HG02610 (cell line): ENCODE data around the gene AURKA.
A peak's percentile ranks its signal among the peaks of the same experiment; 100 is the strongest.
"Not testable (repeated sequence)": the region's sequence is repeated elsewhere in the genome, so short reads cannot be mapped to it uniquely, and the experiment has no call there.

Experiments
- ATAC-seq: cut with Tn5 transposase; IDR thresholded peaks from one replicate; pipeline ENCODE4 v1.9.1; 2021; ENCODE audit warnings: mild to moderate bottlenecking, moderate library complexity; ENCODE audit not compliant: unreplicated experiment

The AURKA gene

DNA sequence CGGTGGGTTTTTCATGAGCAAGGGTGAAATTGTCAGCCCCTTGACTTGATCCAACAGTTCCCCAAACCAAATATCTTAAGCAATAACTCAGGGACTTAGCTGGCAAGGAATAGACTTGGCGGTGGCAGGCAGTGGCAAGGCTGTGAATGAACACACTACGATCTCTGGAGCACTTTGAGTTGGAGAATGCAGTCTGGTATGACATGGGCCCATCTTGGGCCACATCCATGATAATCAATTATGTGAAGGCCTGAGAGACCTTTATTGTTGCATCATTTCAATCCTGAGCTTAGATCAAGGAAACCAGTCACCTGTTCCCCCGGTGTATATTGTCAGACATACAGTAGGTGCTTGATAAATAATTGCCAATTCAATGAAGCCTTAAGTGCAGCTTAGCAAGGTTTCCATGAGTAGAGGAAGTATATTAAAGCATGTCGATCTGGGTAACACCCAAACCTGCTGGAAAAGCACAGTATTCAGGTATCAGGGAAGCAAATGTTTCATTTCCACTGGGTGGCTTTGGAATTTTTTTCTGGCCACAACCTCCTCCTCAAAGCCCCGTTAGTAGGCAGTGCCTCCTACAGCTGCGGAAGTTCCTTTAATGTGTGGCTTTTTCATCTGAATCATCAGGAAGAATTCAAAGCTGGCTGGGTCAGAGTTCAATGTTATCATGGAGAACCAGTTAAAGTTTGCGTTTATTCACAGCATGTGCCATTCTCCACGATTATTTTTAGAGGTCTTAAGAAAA lies 30.2 kb upstream of the AURKA start:
- ATAC-seq, result no peak

DNA sequence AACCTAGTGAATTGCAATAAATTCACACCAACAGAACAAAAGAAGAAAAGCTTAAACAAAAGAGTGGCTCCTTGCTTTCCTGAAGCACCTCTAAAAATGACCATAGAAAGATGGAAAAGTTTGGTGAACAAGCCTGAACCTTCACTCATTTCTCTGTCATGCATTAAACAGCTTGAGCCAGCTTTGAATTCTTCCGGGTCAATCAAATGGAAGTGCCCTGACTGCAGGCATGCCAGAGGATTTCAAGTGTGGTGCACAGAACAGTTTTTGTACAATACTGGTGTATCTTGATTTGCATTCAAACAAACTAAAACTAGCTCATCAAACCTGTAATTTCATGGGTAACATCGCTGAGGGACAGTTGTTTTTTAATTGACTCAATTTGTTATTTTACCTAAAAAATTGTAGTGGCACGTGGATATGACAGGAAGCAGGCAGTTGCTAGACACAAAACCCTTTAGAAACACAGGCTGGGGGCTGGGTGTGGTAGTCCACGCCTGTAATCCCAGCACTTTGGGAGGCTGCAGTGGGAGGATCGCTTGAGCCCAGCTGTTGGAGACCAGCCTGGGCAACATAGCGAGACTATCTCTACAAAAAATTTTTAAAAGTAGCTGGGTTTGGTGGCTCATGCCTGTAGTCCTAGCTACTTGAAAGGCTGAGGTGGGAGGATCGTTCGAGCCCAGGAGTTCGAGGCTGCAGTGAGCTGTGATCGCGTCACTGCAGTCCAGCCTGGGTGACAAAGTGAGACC lies 29.1 kb upstream of the AURKA start:
- no peak for ATAC-seq

- no peak for ATAC-seq
These were observed 28.0 kb upstream of the AURKA start for GRCh38 chr20:56420028-56420427.

- ATAC-seq, result no peak
These were observed 26.4 kb upstream of the AURKA start for GRCh38 chr20:56418385-56418861.

DNA sequence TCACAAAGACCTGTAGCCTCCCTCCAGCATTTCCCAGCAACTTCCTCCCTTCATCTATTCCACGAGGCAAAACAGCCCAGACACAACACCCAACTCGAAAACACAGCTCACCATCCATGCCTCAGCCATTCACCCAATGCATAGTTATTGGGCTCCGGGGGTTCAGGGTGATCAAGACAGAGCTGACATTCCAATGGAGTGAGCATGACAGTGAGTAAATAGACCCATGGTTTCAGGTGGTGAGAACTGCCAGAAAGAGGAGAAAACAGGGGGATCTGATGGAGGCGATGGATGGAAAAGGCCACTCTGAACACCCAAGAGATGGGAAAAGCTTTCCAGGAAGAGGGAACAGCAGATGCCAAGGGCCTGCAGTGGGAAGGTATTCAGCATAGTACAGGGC lies 25.9 kb upstream of the AURKA start:
- ATAC-seq, result no peak

- no peak for ATAC-seq
These were observed 25.4 kb upstream of the AURKA start for GRCh38 chr20:56417402-56417801.

- ATAC-seq, result no peak
These were observed 23.1 kb upstream of the AURKA start for GRCh38 chr20:56414842-56415765.

DNA sequence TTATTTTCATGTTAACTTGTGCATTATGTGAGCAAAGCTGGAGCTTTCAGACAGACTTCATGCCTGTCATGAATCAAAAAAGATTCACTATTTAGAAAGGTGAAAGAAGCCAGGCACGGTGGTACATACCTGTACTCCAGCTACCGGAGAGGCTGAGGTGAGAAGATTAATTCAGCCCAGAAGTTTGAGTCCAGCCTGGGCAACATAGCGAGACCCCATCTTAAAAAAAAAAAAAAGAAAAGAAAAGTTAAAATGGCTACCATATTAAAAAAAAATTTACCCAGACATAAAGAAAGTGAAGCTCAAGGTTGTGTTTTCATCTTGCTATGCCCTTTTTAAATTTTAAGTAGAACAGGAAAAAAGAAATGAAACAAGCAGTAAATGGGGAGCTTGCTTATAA lies 20.9 kb upstream of the AURKA start:
- ATAC-seq, result no peak

DNA sequence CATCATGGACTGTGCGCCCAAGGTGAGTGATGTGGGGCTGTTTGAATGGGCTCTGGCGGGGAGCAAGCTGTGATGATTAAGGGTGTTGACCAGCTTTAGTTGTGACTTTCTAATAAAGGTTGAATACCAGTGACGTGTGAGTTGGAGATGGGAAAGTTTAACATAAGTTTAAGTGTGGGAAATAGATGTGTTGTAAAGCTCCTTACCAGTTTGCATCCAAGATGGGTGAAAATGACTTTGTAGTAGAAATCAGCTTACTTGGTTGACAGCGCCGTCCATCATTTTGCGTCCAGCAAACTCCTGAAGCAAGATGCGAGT lies 20.4 kb upstream of the AURKA start:
- ATAC-seq, result no peak

- ATAC-seq, result peak; percentile 49
These were observed 19.9 kb upstream of the AURKA start, which contains the start of gene CASS4 for GRCh38 chr20:56411759-56412472. Gene CASS4 (plus strand): TSS chr20:56412260. CDS start chr20:56412459, 199 bp downstream.

GRCh38 chr20:56411287-56411686 lies 19.3 kb upstream of the AURKA start:
- not testable (repeated sequence) for ATAC-seq

GRCh38 chr20:56409956-56410355 lies 17.9 kb upstream of the AURKA start:
- ATAC-seq, result no peak

DNA sequence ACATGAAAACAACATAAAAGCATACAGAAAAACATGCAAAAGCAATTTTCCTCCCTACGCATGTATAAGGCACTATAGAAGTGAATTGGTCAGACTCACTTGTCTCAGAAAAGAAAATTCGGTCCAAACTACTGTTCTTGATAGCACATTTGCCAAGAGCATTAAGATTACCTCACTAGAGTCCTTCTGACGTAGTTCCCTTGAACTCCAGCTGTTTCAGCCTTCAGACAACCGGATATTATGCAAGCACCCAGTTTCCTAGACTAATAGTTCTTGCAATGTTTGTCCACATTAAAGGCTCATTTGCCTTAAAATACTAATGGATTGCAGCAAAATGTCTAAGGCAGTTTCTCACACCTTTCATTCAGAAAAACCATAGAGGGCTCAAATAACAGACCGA lies 17.5 kb upstream of the AURKA start:
- no peak for ATAC-seq

- ATAC-seq, result no peak
These were observed 14.9 kb upstream of the AURKA start for GRCh38 chr20:56406910-56407309.

DNA sequence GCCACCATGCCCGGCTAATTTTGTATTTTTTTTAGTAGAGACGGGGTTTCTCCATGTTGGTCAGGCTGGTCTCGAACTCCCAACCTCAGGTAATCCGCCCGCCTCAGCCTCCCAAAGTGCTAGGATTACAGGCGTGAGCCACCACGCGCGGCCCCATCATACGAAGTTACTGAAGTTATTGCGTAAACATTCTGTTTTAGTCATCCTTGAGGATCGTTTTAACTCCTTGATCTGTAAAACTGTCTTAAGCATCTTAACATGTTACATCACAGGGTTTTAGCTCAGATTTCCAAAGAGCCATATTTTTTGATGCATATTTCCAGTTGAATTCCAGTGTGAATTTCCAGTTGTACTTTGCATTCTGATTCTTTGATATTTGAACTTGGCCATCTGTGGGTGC lies 13.3 kb upstream of the AURKA start:
- ATAC-seq, result not testable (repeated sequence)

DNA sequence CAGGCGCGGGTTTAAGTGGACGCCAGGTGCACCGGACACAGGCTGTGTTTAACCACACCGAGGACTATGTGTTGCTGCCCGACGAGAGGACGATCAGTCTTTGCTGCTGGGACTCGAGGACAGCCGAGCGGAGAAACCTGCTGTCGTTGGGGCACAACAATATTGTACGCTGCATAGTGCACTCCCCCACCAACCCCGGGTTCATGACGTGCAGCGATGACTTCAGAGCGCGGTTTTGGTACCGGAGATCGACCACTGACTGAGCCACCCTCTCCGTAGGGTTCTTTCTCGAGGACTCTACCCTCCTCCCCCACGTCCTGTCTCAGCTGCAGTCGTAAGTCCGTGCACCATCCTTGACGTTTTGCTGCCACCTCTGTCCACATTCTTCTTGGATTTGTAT lies 11.4 kb upstream of the AURKA start:
- no peak for ATAC-seq

DNA sequence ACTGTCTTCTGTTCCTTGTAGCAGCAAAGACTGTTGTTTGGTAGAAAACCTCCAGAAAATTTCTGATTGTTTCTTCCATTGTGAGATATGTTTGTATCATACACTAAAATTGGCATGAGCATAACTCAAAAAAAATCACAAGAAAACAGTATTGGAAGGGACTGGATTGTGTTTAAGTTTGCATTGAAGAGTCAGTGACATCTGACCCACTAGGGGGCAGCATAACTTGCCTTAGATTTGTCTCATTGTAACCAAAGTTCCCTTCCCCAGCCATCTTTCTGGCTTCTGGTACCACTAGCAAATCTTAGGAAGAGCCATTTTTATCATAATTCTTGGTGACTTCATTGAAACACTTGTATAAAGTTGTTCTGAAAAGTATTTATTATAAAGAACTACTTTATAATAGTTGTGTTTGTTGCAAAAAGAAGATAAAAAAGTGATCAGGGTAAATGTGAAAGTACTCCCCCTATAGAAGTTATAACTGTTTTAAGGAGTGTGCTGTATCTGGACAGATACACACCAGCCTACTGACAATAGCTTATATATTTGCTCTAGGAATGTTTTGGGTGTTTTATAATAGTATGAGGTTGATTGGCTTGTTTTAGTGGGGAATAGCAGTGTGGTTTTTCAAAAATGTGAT lies 8.1 kb upstream of the AURKA start:
- peak; percentile 60 for ATAC-seq

- ATAC-seq, result no peak
These were observed 3.2 kb upstream of the AURKA start for GRCh38 chr20:56395166-56395565.

GRCh38 chr20:56393653-56394052 lies 1.6 kb upstream of the AURKA start:
- no peak for ATAC-seq

GRCh38 chr20:56392881-56393482 lies 967 bp upstream of the AURKA start:
- no peak for ATAC-seq
